Tongue (tissue), 2 donors: ENCODE data around the gene ADRB2. TPM values are rescaled to one million over a fixed set of nuclear protein-coding genes. Genes with fewer than 3 reads are reported as not detected.
"Not testable (repeated sequence)": the region's sequence is repeated elsewhere in the genome, so short reads cannot be mapped to it uniquely, and the experiment has no call there.

Experiments used
- DNase-seq: peaks from one replicate; pipeline ENCODE4 v3.0.0-alpha.2; 2015
- total RNA-seq: library from RNA; depleted of rRNA; stranded (reverse); fragments of >200 nt; gene quantifications from one replicate; pipeline ENCODE4 v1.2.3, GENCODE V29; 2014

The ADRB2 gene
- 20.9 TPM for total RNA-seq

DNA sequence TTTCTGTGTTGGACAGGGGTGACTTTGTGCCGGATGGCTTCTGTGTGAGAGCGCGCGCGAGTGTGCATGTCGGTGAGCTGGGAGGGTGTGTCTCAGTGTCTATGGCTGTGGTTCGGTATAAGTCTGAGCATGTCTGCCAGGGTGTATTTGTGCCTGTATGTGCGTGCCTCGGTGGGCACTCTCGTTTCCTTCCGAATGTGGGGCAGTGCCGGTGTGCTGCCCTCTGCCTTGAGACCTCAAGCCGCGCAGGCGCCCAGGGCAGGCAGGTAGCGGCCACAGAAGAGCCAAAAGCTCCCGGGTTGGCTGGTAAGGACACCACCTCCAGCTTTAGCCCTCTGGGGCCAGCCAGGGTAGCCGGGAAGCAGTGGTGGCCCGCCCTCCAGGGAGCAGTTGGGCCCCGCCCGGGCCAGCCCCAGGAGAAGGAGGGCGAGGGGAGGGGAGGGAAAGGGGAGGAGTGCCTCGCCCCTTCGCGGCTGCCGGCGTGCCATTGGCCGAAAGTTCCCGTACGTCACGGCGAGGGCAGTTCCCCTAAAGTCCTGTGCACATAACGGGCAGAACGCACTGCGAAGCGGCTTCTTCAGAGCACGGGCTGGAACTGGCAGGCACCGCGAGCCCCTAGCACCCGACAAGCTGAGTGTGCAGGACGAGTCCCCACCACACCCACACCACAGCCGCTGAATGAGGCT lies at the start of gene ADRB2:
TSS of gene ADRB2 (plus strand) at position 559 of the 686 bp plus-strand sequence. CDS start 221 bp downstream, outside the sequence.
- peak; percentile 95 for DNase-seq

DNA sequence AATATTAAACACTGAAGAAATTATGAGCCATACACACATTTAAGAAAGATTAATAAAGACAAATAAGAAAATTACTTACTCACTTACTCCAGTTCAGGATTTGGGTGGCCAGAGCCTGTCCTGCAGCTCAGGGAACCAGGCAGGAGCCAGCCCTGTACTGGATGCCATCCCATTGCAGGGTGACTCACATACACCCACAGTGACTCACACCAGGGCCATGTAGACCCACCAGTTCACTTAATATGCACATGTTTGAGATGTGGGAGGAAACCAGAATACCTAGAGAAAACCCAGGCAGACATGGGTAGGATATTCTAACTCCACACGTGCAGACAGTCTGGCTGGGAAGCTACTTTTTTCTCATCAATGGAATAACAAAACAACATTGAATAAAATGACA lies 49.6 kb upstream of the ADRB2 start:
- no peak for DNase-seq

DNA sequence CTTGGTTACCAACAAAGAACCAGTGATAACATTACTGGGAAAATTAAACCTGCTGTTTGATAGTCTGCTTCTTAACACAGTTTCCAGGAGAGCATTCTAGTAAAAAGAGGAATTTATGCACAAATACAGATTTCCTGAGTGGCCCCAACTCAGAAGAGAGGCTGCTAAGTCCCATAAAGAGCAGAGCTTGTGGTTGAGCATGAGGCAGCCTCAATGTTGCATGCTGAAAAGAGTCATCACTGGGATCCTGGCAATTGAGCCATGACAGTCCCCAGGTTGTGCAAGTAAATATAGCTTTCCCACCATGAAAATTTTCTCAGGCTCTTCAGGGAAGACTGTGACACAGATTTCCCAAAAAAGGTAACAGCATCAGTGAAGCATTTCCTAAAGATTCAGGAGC lies 47.5 kb upstream of the ADRB2 start:
- DNase-seq = no peak

DNA sequence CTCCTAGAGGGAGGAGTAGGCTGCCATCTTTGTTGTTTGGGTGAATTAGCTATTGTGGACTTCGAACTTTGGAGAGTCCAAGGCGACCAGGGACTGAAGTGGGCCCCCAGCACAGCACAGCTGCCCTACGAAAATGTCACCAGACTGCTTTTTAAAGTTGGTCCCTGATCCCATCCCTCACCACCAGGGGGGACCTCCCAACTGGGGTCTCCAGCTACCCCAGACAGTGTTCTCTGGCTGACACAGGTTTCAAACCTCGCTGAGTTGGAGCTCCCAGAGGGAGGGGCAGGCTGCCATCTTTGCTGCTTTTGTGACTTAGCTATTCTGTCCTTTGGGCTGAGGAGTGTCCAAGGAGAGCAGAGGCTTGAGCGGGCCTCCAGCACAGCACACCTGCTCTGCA lies 45.7 kb upstream of the ADRB2 start:
- no peak for DNase-seq

DNA sequence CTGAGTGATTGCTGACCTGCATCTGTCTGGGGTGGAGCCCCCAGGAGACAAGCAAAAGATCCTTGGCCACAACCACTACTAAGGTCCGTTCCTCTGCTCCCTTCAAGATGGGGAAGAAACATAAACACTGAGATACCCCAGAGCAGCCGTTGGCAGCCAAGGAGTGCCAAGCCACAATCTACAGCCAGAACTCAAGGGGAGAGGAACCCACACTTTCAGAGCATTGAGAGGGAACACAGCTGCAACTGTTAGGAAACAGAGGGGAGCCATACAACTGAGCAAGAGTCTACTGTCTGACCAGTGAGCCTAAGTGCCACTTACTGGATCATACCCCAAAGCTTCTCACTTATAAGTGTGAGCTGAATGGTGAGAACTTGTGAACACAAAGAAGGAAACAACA lies 44.6 kb upstream of the ADRB2 start:
- DNase-seq = no peak

DNA sequence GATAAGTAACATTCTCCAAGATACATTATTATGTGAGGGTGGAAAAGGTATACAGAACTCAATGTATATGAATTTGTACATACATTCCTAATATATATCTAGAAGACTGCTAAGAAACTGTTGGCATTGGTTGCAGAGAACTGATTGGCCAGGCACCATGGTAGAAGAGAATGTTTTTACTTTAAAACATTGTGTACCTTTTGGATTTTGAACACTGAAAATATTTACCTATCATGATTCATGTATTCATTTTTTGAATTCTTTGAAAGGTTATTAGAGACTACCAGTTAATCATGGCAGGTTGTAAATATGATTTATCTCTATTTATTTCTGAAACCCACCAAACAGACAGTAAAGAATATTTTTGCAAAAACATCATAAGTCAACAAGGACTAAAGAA lies 41.2 kb upstream of the ADRB2 start:
- DNase-seq = no peak

DNA sequence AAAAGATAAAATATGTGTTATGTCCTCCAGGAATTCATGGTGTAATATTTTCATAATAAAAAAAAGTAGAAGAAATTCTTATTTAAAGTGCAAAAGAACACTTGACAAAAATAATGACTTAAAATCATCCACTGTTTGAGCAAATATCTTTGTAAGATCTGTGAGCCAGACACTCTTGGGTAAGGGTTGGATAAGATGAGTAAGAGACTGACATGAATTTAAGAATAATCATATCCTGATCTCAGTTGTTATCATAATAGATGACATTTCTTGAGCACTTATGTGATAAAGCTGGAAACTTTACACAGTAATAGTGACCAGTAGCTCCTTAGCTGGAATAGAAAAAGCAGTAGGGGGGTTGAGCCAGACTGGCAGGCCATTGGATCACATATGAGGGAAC lies 40.0 kb upstream of the ADRB2 start:
- DNase-seq = no peak

DNA sequence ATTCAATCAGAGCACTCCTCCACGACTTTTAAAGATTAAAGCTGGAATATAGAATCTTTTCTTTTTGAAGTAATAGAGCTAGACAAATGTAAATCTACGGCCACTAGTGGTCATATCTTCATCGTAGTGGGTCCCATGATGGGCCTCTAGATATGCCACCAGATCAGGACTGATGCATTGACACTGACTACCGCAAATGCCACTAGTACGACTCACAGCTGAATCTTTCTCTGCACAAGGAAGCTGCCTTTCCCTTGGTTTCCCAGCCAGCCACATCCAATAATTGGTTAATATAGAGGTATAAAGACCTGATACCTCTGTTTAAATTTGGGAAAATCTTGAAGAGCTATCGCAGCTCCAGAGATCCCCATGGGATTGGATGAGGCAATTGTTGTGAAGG lies 37.8 kb upstream of the ADRB2 start:
- DNase-seq = no peak

DNA sequence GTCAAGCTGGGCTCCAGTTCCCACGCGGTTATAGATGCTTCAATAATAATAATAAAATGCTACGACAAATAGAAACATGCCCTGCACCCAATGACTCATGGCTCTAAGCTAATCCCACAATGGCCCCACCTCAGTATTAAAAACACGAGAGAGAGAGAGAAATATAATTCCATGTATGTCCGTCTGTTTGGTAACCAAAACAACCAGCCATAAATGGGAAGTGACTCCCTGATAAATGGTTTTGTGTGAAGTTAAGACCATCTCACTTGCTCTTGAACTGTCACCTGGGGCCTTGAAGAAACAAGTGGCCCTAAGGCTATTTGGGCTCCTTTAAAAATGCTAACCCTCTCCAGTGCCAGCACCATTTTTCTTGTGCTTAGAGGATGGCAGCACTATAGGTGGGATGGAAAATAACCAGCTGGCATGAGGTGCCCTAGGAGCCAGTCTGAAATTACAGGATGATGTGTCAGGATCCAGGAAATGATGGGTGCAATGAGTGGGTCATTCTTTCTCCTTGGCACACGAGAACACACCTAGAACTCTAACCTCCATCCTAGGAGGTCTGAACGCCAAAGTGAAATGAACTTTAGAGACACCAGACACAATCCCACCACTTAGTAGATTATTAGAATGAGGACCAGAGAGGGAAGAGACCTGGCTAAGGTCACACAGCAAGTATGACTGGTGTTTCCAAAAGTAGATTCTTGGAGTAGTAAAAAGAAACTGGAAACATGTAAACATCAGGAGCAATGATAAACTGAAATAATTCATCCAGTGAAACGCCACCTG lies 35.7 kb upstream of the ADRB2 start:
- DNase-seq = no peak

DNA sequence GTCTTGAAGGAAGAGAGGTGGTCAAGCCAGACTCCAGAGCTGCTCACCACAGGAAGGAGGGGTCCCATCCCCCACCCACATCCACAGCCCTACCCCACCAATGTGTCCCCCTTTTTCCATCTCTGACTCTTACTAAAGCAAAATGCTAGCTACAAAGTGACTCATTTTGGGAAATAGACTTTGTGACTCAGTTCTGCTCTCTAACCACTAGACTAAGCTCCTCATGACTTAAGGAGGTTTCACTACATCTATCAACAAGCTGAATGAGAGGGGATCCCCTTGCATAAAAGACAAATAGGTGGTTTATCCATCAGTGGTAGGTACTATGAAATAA lies 35.1 kb upstream of the ADRB2 start:
- no peak for DNase-seq

DNA sequence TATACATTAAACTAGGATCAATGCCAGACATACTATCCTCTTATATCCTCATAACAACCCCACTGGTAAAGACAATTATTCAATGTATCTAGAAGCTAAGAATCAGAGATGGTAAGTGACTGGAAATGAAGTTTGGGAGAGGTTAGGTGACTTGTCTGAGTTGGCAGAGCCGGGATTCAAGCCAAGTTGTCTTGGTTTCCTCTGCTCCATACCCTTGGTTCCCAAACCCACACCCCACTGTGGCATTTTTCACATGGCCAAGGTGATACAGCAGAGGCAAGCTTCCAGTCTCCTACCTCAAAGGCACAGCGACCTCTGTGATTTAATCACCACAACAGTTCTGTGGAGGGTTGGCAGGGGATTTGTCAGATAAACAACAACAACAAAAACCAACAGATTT lies 34.7 kb upstream of the ADRB2 start:
- no peak for DNase-seq

DNA sequence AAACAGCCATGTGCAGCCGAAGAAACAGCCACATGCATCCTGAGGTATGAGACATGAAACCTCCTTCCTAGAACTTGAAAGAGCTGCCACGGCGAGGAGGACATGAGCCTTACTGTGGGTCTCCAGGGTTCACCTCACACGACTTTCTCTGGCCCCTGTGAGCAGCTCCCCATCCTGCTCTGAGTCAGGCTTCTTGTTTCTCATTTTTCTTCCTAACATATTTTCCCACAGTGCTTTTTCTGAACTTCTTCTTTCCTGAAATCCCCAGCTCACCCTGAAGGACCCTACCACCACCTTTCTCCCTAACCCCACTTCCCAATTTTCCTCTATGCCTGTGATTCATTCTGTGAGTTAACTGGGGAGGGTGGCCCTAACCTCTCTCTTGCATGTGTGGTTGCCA lies 33.7 kb upstream of the ADRB2 start:
- no peak for DNase-seq

DNA sequence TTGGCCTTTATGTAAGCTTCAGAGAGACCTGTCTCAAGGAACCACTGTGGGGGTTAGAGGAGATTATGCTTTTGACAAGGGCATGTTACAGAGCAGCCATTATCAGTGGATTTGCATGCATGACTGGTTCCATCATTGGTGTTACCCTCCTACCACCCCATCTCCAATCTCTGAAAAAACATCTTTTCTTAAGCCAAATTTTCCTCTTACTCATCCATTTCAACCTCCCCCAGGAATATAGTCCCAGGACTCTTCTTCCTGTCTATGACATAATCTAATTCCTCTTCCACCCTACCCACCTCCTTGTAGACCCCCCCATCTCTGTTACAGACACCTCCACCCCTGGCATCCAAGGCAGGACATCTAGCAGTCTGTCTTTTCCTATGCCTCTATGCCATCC lies 33.1 kb upstream of the ADRB2 start:
- DNase-seq = no peak

DNA sequence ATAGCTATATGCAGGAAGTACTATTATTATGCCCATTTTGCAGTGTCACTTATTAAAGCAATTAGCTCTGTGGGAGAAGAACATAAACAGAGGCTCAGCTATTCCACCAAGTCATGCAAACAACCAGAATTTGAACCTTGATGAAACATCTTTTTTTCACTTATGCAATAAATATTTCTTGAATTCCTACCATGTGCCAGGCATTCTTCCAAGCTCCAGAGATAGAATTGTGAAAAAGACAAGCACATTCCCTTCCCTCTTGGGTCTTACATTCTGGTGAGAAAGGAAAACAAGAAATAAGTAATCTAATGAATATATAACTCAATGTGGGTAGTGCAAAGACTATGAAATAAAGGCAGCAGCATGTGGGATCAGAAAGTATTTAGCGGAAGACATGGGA lies 32.1 kb upstream of the ADRB2 start:
- DNase-seq = no peak

DNA sequence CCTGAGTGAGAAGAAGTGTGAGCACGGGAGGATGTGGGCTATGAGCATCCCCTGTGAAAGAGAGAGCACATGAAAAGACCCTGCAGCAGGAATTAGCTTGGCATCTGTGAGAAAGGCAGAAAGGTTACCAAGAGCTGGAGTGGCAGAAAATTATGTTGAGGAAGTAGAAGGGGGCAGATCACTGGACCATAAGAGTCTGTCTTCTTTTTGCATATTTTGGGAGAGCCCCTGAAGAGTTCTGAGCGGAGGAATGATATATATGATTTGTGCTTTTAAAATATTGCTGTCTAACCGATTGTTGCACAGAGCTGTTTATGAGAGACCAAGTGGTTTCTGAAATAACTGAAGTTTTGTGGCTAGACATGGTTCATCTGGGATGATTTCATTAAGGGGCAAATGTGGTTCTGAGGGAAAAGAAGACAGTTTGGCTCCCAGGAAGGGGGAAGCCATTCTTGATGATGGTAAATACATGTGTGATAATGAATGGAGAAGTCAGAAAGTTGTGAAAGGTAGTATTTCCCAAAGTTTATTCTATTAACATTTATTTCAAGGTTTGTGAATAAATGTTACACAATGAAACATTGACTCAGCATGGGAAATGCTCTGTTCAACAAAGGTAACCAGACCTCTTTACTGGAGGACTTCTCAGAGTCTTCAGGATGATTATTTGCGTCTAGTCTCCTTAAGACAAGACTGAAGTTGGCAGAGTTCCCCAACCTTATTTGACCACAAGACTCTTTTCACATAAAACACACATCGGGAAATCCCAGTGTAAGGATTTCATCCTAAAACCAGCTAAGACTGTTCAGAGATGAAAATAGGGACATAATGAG lies 31.5 kb upstream of the ADRB2 start:
- DNase-seq = no peak

DNA sequence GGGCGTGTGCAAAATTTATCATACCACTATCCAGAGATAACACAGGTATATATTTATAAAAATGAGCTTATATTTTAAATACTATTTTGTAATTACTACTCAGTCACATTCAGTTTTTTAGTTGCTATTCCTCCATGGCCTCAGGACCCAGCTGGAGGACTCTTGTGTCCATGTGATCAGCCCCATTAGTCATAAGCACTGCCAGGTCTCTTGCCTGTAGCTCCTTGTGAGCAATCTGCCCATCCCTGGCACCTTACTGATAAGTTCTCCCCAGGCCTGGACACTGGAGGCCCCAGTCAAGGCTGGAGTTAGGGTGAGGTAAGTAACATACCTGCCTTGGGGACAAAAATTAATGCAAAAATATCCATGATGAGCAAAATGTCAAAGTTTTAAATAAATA lies 29.5 kb upstream of the ADRB2 start:
- DNase-seq = no peak

DNA sequence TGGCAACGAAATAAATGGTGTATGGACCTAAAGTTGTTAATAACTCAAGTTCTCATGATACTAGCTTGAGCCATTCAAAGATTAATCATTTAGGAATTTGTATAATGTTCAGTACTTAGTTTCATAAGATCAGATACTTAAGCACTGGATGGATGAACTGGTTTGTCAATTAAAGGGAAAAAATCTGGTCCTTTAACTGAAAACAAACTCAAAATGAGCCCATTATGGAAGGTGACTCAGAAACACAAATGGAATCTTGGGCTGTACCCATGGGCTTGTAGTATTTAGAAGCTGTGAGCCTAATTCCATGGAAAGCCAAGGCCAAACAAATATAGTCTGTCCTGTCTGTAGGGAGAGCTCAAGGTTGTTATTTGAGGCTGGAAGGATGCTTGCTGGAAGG lies 27.6 kb upstream of the ADRB2 start:
- no peak for DNase-seq

DNA sequence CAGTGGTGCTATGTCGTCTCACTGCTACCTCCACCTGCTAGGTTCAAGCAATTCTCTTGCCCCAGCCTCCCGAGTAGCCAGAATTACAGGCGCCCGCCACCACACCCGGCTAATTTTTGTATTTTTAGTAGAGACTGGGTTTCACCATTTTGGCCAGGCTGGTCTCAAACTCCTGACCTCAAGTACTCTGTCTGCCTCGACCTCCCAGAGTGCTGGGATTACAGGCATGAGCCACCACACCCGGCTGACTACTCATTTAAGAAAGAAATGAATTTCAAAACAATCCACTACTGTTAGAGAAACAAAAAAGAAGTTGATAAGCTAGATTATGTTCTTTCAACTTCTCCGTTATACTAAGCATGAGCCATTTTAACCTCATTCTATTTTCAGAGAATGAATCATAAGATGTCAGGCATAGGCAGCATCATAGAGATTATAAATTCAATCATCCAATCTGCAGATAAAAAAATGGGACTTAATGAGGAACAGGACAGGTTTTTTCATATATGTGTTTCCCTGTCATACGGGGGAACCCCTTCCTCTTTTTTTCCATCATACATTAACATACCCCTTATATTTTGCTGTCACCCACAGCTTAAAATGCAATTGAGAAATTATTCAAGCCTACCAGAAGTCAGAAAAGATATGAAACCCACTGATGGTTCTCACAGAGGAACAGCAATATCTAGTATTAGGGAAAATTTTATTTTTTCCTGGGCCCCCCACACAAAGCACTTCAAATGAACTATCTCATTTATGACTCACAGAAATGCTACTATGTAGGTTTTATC lies 26.5 kb upstream of the ADRB2 start:
- no peak for DNase-seq

DNA sequence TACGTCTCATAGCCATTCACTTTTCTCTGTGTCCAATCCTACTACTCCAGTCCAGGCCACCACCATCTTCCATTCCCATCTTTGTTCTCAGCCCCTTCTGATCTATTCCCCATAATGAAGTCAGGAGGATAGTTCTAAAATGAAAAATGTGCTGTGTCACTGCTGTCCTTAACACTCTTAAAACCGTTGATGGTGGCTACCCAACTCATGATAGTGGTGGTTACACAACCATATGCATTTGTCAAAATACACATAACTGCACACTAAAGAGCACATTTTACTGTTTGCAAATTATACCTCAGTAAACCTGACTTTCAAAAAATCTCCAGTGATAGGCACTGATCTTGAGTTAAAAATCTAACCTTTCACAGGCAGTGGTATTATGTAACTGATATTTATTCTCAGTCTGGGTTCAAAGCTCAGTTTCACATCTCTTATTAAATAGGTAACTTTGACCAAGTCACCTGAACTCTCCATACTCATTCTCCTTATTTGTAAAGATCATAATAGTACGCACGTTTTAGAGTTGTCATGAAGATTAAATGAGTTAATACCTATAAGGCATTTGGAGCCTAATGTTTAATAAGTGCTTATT lies 24.6 kb upstream of the ADRB2 start:
- DNase-seq = no peak

DNA sequence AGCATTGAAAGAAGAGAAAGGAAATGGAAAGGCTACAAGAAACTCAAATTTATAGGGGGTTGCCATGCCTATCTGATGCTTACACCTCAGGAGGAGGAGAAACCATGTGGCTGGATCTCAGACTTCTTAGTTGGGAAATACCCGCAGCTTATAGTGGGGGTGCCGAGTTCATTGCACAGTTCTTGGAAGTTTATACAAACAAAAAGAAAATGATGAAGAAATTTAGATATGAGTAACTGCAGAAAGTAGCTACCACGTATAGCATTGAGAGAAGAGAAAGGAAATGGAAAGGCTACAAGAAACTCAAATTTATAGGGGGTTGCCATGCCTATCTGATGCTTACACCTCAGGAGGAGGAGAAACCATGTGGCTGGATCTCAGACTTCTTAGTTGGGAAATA lies 23.0 kb upstream of the ADRB2 start:
- DNase-seq = not testable (repeated sequence)

DNA sequence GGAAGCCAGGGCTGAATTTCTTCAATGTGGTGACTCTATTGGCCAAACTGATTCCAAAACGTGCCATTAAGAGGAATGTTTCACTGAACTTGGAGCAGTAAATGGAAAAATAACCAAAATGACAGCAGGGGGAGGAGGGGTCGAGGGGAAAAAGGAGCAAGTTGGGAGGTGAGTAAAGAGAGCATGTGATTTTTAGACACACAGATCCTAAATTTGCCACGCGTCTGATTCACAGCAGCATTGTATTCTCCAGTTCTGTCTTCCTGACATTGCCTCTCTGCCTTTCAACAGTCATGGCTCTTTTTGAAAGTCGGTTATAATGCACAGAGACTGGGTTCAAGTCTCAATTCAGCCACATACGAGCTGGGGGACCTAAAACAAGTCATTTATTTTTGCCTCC lies 22.0 kb upstream of the ADRB2 start:
- DNase-seq = no peak
